ENCODE data around the gene LTBP1. TPM values are rescaled to one million over a fixed set of nuclear protein-coding genes. Genes with fewer than 3 reads are reported as not detected.

Gene LTBP1
- total and polyA plus RNA-seq, 2 of the 13 experiments (the other 11 are each of a cell fraction or from before 2014, with no cell fraction given), result 0.12 to 0.22 TPM

DNA sequence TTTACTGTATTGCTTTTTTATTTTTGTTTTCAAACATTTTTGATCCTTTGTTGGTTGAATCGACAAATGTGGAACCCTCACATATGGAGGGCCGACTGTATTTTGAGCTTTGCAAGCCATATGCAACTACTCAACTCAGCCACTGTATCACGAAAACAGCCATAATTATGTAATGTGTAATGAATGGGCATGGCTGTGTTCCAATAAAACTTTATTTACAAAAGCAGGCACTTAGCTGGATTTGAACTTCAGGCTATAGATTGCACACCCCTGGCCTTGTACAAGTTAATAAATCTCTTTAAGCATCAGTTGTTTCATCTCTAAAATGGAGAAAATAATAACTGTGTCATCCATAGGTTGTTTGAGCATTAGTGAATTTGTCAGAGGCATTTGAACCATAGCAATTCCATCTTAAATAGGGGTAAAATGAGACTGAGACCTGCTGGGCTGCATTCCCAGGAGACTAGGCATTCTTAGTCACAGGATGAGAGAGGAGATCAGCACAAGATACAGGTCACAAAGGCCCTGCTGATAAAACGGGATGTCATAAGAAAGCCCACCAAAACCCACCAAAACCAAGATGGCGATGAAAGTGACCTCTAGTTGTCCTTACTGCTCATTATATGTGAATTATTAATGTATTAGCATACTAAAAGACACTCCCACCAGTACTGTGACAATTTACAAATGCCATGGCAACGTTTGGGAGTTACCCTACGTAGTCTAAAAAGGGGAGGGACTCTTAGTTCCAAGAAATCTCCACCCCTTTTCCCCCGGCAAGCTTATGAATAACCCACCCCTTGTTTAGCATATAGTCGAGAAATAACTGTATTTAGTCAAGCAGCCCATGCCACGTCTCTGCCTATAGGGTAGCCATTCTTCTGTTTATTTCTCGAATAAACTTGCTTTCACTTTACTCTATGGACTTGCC is 13.7 kb upstream of the LTBP1 start:
- no TSS peak for BruUV-seq (replicated peaks)
- H3K36me3 ChIP-seq (replicated peaks in 1 of 2; ENCODE audit: control insufficient read depth in 1 of 2, insufficient read depth in 2 of 2, low read length in 2 of 2), result no peaks in the 10 kb centered on the region
- no peak overlapping the region for H3K27ac ChIP-seq (ENCODE audit: extremely low read length, insufficient read depth, low read length)
- CTCF ChIA-PET (ENCODE audit: low intra/inter-chr PET ratio, low total read pairs), result no interaction called here
- no peaks in the 10 kb centered on the region for H3K79me2 ChIP-seq (ENCODE audit: insufficient read depth, low read length)
- in situ Hi-C loops (cut with HindIII; ENCODE audit: extremely low pct_ligation_motif_present, low pct_unique_long_range_greater_than_20kb) (no loop called here), intact Hi-C loops (cut with micrococcal nuclease; ENCODE audit: unreplicated experiment) (no loop called here)
- peaks cover 0 to 5% of the 10 kb centered on the region in 2 experiments; a peak in 2 of 5 replicates for H3K27me3 ChIP-seq (ENCODE audit: control insufficient read depth in 1 of 2, insufficient read depth in 2 of 2, low read length in 2 of 2)
- H3K4me3 ChIP-seq (replicated peaks in 1 of 3; ENCODE audit: insufficient read depth in 1 of 3, low read depth in 2 of 3, low read length in 3 of 3), result no peak overlapping the region
- no peaks in the 10 kb centered on the region for H3K4me1 ChIP-seq (ENCODE audit: insufficient read depth, low read length)
- TF ChIP-seq, protein P1, sequence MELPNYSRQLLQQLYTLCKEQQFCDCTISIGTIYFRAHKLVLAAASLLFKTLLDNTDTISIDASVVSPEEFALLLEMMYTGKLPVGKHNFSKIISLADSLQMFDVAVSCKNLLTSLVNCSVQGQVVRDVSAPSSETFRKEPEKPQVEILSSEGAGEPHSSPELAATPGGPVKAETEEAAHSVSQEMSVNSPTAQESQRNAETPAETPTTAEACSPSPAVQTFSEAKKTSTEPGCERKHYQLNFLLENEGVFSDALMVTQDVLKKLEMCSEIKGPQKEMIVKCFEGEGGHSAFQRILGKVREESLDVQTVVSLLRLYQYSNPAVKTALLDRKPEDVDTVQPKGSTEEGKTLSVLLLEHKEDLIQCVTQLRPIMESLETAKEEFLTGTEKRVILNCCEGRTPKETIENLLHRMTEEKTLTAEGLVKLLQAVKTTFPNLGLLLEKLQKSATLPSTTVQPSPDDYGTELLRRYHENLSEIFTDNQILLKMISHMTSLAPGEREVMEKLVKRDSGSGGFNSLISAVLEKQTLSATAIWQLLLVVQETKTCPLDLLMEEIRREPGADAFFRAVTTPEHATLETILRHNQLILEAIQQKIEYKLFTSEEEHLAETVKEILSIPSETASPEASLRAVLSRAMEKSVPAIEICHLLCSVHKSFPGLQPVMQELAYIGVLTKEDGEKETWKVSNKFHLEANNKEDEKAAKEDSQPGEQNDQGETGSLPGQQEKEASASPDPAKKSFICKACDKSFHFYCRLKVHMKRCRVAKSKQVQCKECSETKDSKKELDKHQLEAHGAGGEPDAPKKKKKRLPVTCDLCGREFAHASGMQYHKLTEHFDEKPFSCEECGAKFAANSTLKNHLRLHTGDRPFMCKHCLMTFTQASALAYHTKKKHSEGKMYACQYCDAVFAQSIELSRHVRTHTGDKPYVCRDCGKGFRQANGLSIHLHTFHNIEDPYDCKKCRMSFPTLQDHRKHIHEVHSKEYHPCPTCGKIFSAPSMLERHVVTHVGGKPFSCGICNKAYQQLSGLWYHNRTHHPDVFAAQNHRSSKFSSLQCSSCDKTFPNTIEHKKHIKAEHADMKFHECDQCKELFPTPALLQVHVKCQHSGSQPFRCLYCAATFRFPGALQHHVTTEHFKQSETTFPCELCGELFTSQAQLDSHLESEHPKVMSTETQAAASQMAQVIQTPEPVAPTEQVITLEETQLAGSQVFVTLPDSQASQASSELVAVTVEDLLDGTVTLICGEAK (IDR thresholded peaks at IDR 0.05), result 0 out of 2 replicates have a peak, but pooled peaks have one; percentile 18
- TF ChIP-seq, protein P1 (CRISPR knock-in tag; IDR thresholded peaks at IDR 0.05), result peak; percentile 69; the same call in 1 of the 2 replicates
- no peak for TF ChIP-seq SP1 (IDR thresholded peaks at IDR 0.05)
- TF ChIP-seq SP1 (CRISPR knock-in tag; IDR thresholded peaks at IDR 0.05), result no peak
- FAIRE-seq (no peak), DNase-seq (ENCODE audit: low spot score) (no peak), ATAC-seq (no peak)
- no peaks in the 10 kb centered on the region for H4K20me1 ChIP-seq (ENCODE audit: insufficient read depth, low read length)
- no peak overlapping the region for H3K9ac ChIP-seq (ENCODE audit: insufficient read depth, low read depth, low read length)
- H3K4me2 ChIP-seq (ENCODE audit: low read depth, low read length), result no peak overlapping the region
- POLR2A ChIA-PET, result no interaction called here
- no peaks in the 10 kb centered on the region for H3K9me3 ChIP-seq (ENCODE audit: low read length)
- 21% methylated on average over 11 of the region's 11 CpGs for WGBS (ENCODE audit: low lambda C conversion rate)
- peak overlapping the region; percentile 31 for H2AFZ ChIP-seq (ENCODE audit: low read length)

All from HepG2 (cell line).